ENCODE measurements around the gene SPTBN1. TPM values are rescaled to one million over a fixed set of nuclear protein-coding genes. Genes with fewer than 3 reads are reported as not detected.

The SPTBN1 gene
- total RNA-seq, 2 donors from 2014 or later = 415 to 524 TPM

- H3K36me3 ChIP-seq = no peaks in the 10 kb centered on the region
- no peaks in the 10 kb centered on the region for H3K9me3 ChIP-seq
- H3K4me1 ChIP-seq (ENCODE audit: control insufficient read depth in 1 of 2, low read depth in 2 of 2) = peaks cover 17 to 63% of the 10 kb centered on the region in 2 donors
- no peak overlapping the region for H3K4me3 ChIP-seq
- ATAC-seq (ENCODE audit: insufficient number of reproducible peaks, low FRiP score, low read depth) (no peak), DNase-seq (ENCODE audit: low spot score) (no peak)
- H3K27ac ChIP-seq = no peak overlapping the region
- no peak for TF ChIP-seq CTCF (IDR thresholded peaks at IDR 0.05)
- H3K27me3 ChIP-seq (replicated peaks; ENCODE audit: insufficient read depth) = no peaks in the 10 kb centered on the region
These were observed 99.3 kb downstream of the SPTBN1 start for GRCh38 chr2:54555318-54555837.

GRCh38 chr2:54556621-54557121, 100.5 kb downstream of the SPTBN1 start:
- no peaks in the 10 kb centered on the region for H3K27me3 ChIP-seq (replicated peaks; ENCODE audit: insufficient read depth)
- no peaks in the 10 kb centered on the region for H3K36me3 ChIP-seq
- TF ChIP-seq CTCF (IDR thresholded peaks at IDR 0.05) = no peak
- no peaks in the 10 kb centered on the region for H3K9me3 ChIP-seq
- no peak overlapping the region for H3K4me3 ChIP-seq
- no peak for ATAC-seq (ENCODE audit: insufficient number of reproducible peaks, low FRiP score, low read depth)
- H3K27ac ChIP-seq = peak overlapping the region in 1 of 2 donors; percentile 56
- DNase-seq (ENCODE audit: low spot score) = no peak
- peaks cover 27 to 62% of the 10 kb centered on the region in 2 donors for H3K4me1 ChIP-seq (ENCODE audit: control insufficient read depth in 1 of 2, low read depth in 2 of 2)

GRCh38 chr2:54557211-54557600, 101.1 kb downstream of the SPTBN1 start:
- Histone ChIP-seq H3K27me3 (replicated peaks; ENCODE audit: insufficient read depth) (no peaks in the 10 kb centered on the region), H3K27ac (peak overlapping the region; percentile 51 to 56), H3K9me3 (no peaks in the 10 kb centered on the region), H3K4me3 (peak overlapping the region; percentile 75), H3K4me1 (ENCODE audit: control insufficient read depth in 1 of 2, low read depth in 2 of 2) (peaks cover 27 to 67% of the 10 kb centered on the region in 2 donors), H3K36me3 (no peaks in the 10 kb centered on the region)
- TF ChIP-seq CTCF (IDR thresholded peaks at IDR 0.05) = no peak
- ATAC-seq (ENCODE audit: insufficient number of reproducible peaks, low FRiP score, low read depth) (no peak), DNase-seq (ENCODE audit: low spot score) (no peak)

GRCh38 chr2:54557601-54558187, 101.6 kb downstream of the SPTBN1 start:
- H3K27me3 ChIP-seq (replicated peaks; ENCODE audit: insufficient read depth) = no peaks in the 10 kb centered on the region
- DNase-seq (ENCODE audit: low spot score) = no peak
- H3K4me3 ChIP-seq = peak overlapping the region; percentile 75
- ATAC-seq (ENCODE audit: insufficient number of reproducible peaks, low FRiP score, low read depth) = no peak
- H3K4me1 ChIP-seq (ENCODE audit: control insufficient read depth in 1 of 2, low read depth in 2 of 2) = peaks cover 27 to 68% of the 10 kb centered on the region in 2 donors
- no peaks in the 10 kb centered on the region for H3K9me3 ChIP-seq
- TF ChIP-seq CTCF (IDR thresholded peaks at IDR 0.05) = no peak
- no peaks in the 10 kb centered on the region for H3K36me3 ChIP-seq
- peak overlapping the region; percentile 51 to 56 for H3K27ac ChIP-seq

GRCh38 chr2:54558188-54559005, 102.3 kb downstream of the SPTBN1 start:
- Histone ChIP-seq H3K27me3 (replicated peaks; ENCODE audit: insufficient read depth) (no peaks in the 10 kb centered on the region), H3K27ac (peak overlapping the region; percentile 44 to 56), H3K4me1 (ENCODE audit: control insufficient read depth in 1 of 2, low read depth in 2 of 2) (peaks cover 27 to 68% of the 10 kb centered on the region in 2 donors)

More at GRCh38 chr2:54558188-54559005, 102.3 kb downstream of the SPTBN1 start:
- no peak for TF ChIP-seq CTCF (IDR thresholded peaks at IDR 0.05)
- Histone ChIP-seq H3K4me3 (peak overlapping the region; percentile 75), H3K9me3 (no peaks in the 10 kb centered on the region), H3K36me3 (no peaks in the 10 kb centered on the region)
- ATAC-seq (ENCODE audit: insufficient number of reproducible peaks, low FRiP score, low read depth) (no peak), DNase-seq (ENCODE audit: low spot score) (no peak)
